Measurements from ENCODE around the gene DSTYK. TPM values are rescaled to one million over a fixed set of nuclear protein-coding genes. Genes with fewer than 3 reads are reported as not detected.

DSTYK gene
- total RNA-seq, 2 experiments from 2014 or later: 14.0 to 14.4 TPM

- Mint-ChIP-seq H3K36me3 (peaks cover 2% of the 10 kb centered on the region), H3K9me3 (no peaks in the 10 kb centered on the region), H3K4me1 (peaks cover 30% of the 10 kb centered on the region), H3K27ac (peak within 1 kb of the TSS; percentile 99), H3K4me3 (peak within 1 kb of the TSS; percentile 96), H3K27me3 (no peaks in the 10 kb centered on the region)
- peak; percentile 94 for DNase-seq
Observed at GRCh38 chr1:205121660-205122488, 89.6 kb downstream of the DSTYK start, which contains the start of gene RBBP5. TSS of gene RBBP5 (minus strand) at chr1:205121978. CDS start at chr1:205121873, 105 bp downstream.

GRCh38 chr1:205118752-205119151, 92.8 kb downstream of the DSTYK start:
- no peaks in the 10 kb centered on the region for H3K27me3 Mint-ChIP-seq
- DNase-seq: no peak
- H3K27ac Mint-ChIP-seq: no peak overlapping the region
- peaks cover 2% of the 10 kb centered on the region for H3K36me3 Mint-ChIP-seq
- no peaks in the 10 kb centered on the region for H3K9me3 Mint-ChIP-seq
- peaks cover 36% of the 10 kb centered on the region for H3K4me1 Mint-ChIP-seq
- no peak overlapping the region for H3K4me3 Mint-ChIP-seq

- no peak overlapping the region for H3K27ac Mint-ChIP-seq
- H3K4me3 Mint-ChIP-seq: no peak overlapping the region
- no peaks in the 10 kb centered on the region for H3K9me3 Mint-ChIP-seq
- no peak for DNase-seq
- no peaks in the 10 kb centered on the region for H3K27me3 Mint-ChIP-seq
- H3K36me3 Mint-ChIP-seq: peaks cover 16% of the 10 kb centered on the region
- H3K4me1 Mint-ChIP-seq: peaks cover 8% of the 10 kb centered on the region
Observed at GRCh38 chr1:205111354-205111753, 100.1 kb downstream of the DSTYK start.

- DNase-seq: no peak
- Mint-ChIP-seq H3K36me3 (peaks cover 24% of the 10 kb centered on the region), H3K9me3 (no peaks in the 10 kb centered on the region), H3K27me3 (no peaks in the 10 kb centered on the region), H3K27ac (no peak overlapping the region), H3K4me1 (peaks cover 11% of the 10 kb centered on the region), H3K4me3 (no peak overlapping the region)
Observed at GRCh38 chr1:205109711-205110110, 101.8 kb downstream of the DSTYK start.

- no peak for DNase-seq
- H3K4me1 Mint-ChIP-seq: peaks cover 11% of the 10 kb centered on the region
- no peak overlapping the region for H3K27ac Mint-ChIP-seq
Observed at GRCh38 chr1:205109269-205109668, 102.2 kb downstream of the DSTYK start.

GRCh38 chr1:205108464-205108863, 103.0 kb downstream of the DSTYK start:
- Mint-ChIP-seq H3K27ac (no peak overlapping the region), H3K27me3 (no peaks in the 10 kb centered on the region), H3K36me3 (peaks cover 33% of the 10 kb centered on the region), H3K4me3 (no peak overlapping the region), H3K9me3 (no peaks in the 10 kb centered on the region), H3K4me1 (peaks cover 11% of the 10 kb centered on the region)
- DNase-seq: no peak

More at GRCh38 chr1:205109269-205109668, 102.2 kb downstream of the DSTYK start:
- no peaks in the 10 kb centered on the region for H3K27me3 Mint-ChIP-seq
- no peaks in the 10 kb centered on the region for H3K9me3 Mint-ChIP-seq
- H3K36me3 Mint-ChIP-seq: peaks cover 25% of the 10 kb centered on the region
- no peak overlapping the region for H3K4me3 Mint-ChIP-seq

- Mint-ChIP-seq H3K4me1 (peaks cover 11% of the 10 kb centered on the region), H3K27me3 (no peaks in the 10 kb centered on the region), H3K27ac (no peak overlapping the region), H3K4me3 (no peak overlapping the region), H3K36me3 (peaks cover 35% of the 10 kb centered on the region), H3K9me3 (no peaks in the 10 kb centered on the region)
- no peak for DNase-seq
Observed at GRCh38 chr1:205107327-205107726, 104.2 kb downstream of the DSTYK start.

GRCh38 chr1:205102404-205102803, 109.1 kb downstream of the DSTYK start:
- H3K4me3 Mint-ChIP-seq: no peak overlapping the region
- no peaks in the 10 kb centered on the region for H3K27me3 Mint-ChIP-seq
- peaks cover 6% of the 10 kb centered on the region for H3K4me1 Mint-ChIP-seq
- no peak for DNase-seq
- no peaks in the 10 kb centered on the region for H3K9me3 Mint-ChIP-seq
- H3K27ac Mint-ChIP-seq: no peak overlapping the region
- peaks cover 38% of the 10 kb centered on the region for H3K36me3 Mint-ChIP-seq

GRCh38 chr1:205098242-205098641, 113.3 kb downstream of the DSTYK start:
- H3K27me3 Mint-ChIP-seq: no peaks in the 10 kb centered on the region
- no peak for DNase-seq
- peaks cover 19% of the 10 kb centered on the region for H3K36me3 Mint-ChIP-seq
- H3K27ac Mint-ChIP-seq: no peak overlapping the region
- H3K4me3 Mint-ChIP-seq: no peak overlapping the region
- H3K4me1 Mint-ChIP-seq: peaks cover 1% of the 10 kb centered on the region
- H3K9me3 Mint-ChIP-seq: no peaks in the 10 kb centered on the region

- no peaks in the 10 kb centered on the region for H3K27me3 Mint-ChIP-seq
- H3K4me3 Mint-ChIP-seq: no peak overlapping the region
- peaks cover 12% of the 10 kb centered on the region for H3K36me3 Mint-ChIP-seq
- no peaks in the 10 kb centered on the region for H3K9me3 Mint-ChIP-seq
- H3K4me1 Mint-ChIP-seq: peaks cover 1% of the 10 kb centered on the region
- no peak overlapping the region for H3K27ac Mint-ChIP-seq
- DNase-seq: no peak
Observed at GRCh38 chr1:205095422-205095821, 116.1 kb downstream of the DSTYK start.

Other genes starting within 250 kb of the DSTYK start
- not detected for gene CNTN2, start 168.5 kb downstream of the DSTYK start, total RNA-seq
- 1 to 10 TPM; 1.5 to 2.4 TPM for gene TMEM81, start 127.2 kb downstream of the DSTYK start, total RNA-seq
- 10 to 100 TPM; 22.7 to 26.9 TPM for gene RBBP5, start 89.7 kb downstream of the DSTYK start, total RNA-seq
- 10 to 100 TPM; 13.3 to 14.0 TPM for gene TMCC2, start 16.2 kb upstream of the DSTYK start, total RNA-seq
- gene NUAK2, start 110.0 kb upstream of the DSTYK start, total RNA-seq: 1 to 10 TPM; 1.7 to 2.0 TPM
- not detected for gene KLHDC8A, start 145.2 kb upstream of the DSTYK start, total RNA-seq
- gene LEMD1, start 210.4 kb upstream of the DSTYK start, total RNA-seq: under 1 TPM in 1 of 2 experiments, not detected in 1; 0.78 TPM
- under 1 TPM; 0.12 to 0.19 TPM for gene BLACAT1, start 244.3 kb upstream of the DSTYK start, total RNA-seq